T-helper 1 cell (primary cell): Measurements from ENCODE around the gene TSPAN7.
A peak's percentile ranks its signal among the peaks of the same experiment; 100 is the strongest.

Experiments used
- DNase-seq, 5 donors: peaks; one replicate each; pipeline ENCODE4 v3.0.0-alpha.2; 2012 to 2020

Gene TSPAN7

GRCh38 chrX:38649221-38649620 lies 87.9 kb downstream of the TSPAN7 start:
- DNase-seq, result no peak

DNA sequence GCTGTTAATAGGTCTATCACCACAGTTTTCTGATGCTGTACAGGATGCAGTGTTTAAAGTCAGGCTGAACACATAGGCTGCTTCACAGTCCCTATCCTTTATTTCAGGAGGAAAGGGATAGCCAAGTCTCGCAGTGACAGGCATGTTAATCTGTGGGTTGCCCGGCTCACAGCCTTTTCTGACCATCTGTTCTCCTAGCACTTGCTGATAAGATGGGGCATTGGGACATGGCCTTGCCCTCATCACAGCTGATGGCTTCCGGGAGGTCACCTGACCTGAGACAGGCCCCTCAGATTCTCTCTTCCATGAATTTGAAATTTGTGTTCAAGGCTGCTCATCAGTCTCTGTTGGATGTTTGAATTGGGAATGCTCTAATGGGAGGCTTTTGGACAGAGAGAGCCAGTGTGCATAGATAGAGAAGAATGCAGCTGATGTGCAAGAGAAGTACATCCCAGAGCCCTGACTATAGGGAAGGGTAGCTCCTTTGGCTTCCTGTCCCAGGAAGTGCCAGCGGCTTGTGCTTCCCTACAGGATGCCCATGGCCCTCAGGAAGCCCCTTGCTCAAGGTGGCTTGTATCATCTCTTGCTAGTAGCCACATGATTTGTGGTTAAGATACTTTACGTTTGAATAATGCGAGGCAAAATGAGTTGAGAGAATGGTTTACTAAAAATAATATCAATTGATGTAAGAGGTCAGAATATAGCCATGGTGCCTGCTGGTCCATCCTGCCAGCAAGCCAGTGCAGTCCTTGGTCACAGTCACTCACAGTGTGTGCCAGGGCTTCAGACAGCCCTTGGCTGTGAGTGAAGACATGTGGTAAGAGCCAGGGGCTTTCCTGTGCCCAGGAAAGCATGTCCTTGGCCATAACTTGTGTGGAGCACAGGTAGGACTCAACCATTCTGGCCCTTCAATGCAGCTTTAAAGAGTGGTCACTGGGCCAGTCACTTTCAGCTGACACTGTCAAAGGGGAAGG lies 88.6 kb downstream of the TSPAN7 start:
- DNase-seq, result no peak

DNA sequence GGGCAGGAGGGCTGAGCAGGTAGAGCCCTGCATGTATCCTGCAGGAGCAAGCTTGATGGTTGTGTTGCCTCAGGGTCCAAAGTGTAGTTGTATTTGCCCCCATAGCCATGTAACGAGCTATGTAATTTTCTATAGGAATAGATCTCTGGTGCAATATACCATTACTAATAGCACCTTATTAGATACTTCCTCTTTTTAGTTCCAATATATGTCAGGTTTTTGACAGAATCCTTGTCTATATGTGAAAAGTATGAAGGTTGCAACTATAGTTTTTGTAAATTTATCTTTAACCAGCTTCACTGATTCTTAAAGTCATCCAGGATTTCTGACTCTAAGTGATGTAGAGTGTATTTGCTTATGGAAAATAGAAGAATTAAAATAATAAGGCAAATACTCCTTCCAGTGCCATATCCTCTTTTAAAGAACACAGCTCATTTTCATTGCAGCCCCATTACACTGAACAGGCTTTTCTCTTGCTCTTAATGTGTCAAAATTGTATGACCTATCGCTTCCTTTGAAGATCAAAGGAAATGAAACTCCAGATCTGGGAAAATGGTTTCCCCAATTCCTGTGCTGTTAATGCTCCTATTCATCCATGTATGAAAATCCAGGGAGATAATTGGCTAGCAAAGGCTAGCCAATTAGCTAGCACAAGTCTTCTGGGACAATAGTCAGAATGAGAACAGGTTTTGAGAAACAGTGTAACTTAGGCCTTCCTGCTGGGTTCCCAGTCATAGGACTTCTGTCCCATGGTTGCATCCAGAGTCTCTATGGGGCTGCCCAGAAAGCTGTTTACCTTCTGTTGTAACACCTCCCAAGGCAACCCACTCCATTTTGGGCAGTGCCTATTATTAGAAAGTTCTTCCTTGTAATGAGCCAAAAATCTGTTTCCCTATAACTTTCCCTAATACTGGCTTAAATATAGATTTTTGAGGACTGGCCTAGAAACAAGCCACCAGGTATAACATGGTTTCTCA lies 90.6 kb downstream of the TSPAN7 start:
- no peak for DNase-seq

DNA sequence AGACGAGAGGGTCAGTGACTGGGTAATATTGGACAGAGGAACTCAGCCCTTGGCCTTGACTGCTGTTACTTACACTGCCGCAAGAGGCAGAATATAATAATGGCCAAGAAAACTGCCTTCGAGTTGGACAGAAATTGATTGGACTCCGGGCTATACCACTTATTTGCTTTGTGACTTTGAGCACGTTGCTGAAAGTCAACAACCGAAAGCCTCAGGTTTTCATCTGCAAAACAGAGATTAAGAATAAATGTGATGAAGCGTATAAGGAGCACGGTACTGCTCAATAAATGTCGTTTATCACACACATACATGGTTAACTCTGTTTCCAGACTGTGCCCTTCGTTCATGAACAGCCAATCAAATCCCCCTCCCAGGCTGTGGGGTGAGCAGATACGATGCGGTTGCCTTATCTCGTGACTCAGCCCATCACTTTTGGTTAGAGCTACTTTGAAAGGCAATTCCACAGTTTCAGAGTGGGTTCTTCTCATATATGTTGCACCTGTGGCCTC lies 91.6 kb downstream of the TSPAN7 start:
- DNase-seq, result no peak

DNA sequence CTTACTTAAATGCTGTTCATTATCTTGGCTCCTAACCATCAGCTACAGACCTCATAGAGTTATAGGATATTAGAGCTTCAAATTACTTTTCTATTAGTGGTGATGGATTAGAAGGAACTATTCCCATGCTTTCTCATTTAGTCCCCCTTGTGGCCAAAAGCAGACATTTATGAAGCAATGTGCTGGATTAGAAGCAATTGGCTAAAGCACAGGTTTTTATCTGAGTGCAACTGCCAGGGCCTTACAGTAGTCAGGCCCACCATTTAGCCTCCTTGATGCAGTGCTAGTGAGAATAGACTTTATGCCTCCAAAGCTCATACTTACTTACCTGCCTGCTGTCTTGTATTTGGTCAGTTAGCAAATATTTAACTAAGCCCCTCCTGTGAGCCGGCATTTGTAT lies 93.0 kb downstream of the TSPAN7 start:
- no peak for DNase-seq

- DNase-seq, result no peak
Observed at GRCh38 chrX:38656350-38656915, 95.1 kb downstream of the TSPAN7 start.

DNA sequence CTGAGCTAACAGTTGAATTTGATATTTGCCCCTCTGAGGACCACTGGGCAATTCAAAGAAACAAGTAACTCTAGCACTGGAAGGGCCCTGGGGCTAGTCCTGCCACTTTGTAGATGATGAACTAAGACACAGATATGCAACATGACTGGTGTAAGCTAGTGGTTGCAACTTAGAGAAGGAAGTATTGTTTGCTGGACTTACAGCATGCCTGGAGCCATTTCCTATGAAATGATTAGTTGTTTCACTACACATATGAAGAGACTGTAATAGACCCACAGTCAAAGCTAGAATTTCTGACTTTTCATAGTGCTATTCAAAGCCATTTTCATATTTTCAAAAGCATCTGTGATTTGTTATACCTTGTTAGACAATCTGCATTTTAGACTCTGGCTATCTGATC lies 96.2 kb downstream of the TSPAN7 start:
- peak in 1 of 5 donors; percentile 8 for DNase-seq

- DNase-seq, result no peak
Observed at GRCh38 chrX:38660395-38661102, 99.2 kb downstream of the TSPAN7 start.

- no peak for DNase-seq
Observed at GRCh38 chrX:38661103-38661441, 99.7 kb downstream of the TSPAN7 start.

GRCh38 chrX:38661561-38661960 lies 100.2 kb downstream of the TSPAN7 start:
- DNase-seq, result peak in 1 of 5 donors; percentile 30

GRCh38 chrX:38662640-38663039 lies 101.3 kb downstream of the TSPAN7 start:
- no peak for DNase-seq

GRCh38 chrX:38664285-38664684 lies 102.9 kb downstream of the TSPAN7 start:
- DNase-seq, result peak in 1 of 5 donors; percentile 13

DNA sequence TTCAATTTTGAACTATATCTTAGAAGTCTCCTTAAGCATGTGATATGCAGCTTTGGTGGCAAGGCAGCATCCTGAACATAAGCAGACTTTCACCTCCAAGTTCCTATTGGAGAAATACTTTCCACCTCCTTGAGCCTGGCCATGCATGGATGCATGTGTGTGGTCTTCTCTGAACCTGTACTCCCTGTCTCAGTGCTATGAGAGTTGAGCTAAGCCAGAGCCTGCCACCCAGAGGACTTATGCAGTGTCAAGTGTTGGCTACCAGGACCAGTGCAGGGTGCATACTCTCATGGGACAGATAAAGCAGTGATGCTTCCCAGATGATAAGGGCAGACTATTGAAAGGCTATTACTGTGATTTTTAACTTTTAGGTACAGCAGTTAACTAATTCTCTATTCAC lies 105.6 kb downstream of the TSPAN7 start:
- no peak for DNase-seq

DNA sequence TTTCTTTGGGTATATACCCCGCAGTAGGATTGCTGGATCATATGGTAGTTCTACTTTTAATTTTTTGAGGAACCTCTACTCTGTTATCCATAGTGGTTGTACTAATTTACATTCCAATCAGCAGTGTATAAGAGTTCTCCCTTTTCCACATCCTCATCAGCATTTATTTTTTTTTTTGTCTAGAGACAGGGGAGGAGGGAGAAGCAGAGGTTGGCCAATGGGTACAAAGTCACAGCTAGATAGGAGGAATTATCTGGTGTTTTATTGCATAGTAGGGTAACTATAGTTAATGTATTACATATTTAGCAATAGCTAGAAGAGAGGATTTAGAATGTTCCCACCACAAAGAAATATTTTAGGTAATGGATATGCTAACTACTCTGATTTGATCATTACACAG lies 107.4 kb downstream of the TSPAN7 start:
- no peak for DNase-seq

DNA sequence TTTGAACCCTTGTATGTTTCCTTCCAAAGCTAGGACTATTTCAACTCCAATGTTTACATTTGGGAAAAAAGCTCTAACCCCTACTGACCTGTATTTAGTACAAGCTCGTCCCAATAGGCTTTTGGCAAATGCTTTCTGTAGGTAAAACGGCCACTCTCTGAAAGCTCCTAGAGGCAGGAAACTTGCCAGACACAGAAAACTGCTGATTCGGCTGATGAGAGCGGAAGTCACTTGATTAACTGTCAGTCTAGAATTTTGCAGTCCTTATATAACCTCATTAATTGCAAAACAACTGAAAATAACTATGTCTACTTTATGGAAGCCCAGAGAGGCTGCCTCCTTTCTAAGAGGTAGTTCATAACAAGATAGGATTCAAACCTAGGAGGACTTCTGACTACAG lies 108.1 kb downstream of the TSPAN7 start:
- peak in 3 of 5 donors; percentile 1 to 16 (median 6) for DNase-seq

- DNase-seq, result no peak
Observed at GRCh38 chrX:38672646-38673045, 111.3 kb downstream of the TSPAN7 start.

- DNase-seq, result no peak
Observed at GRCh38 chrX:38675856-38676255, 114.5 kb downstream of the TSPAN7 start.

DNA sequence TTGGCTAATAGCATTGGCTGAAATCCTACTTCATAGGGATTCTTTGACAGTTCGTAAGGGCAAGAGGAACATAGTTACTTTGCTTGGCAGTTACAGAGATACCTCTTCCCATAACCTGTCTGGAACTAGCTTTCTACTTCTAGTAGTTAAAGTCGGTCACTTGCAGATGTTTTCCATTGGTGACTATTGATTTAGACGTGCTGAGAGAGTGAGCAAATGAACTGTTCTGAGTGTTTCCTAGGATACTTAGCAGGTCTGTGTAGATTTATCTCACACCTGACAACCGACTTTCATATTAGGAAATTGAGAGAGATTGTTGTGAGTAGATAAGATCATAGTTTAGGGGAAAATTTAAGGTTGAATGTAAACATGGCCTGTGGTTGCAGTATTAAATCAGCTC lies 116.8 kb downstream of the TSPAN7 start:
- DNase-seq, result no peak

DNA sequence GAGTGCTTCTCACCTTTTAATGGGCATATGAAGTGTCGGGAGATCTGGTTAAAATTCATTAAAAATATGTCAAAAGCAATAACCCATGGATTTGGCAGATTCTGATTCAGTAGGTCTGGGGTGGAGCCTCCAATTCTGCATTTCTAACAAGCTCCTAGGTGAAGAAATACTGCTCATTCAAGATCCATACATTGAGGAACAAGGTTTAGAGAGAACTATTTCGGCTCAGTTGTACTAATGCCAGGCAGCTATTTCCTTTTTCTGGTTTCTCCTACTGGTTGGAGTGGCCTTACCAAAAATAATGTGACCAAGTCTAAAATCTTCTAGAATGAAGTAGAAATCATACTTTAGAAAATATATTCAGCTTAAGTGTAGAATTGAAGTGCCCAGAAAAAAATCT lies 117.5 kb downstream of the TSPAN7 start:
- DNase-seq, result no peak

GRCh38 chrX:38679695-38680094 lies 118.4 kb downstream of the TSPAN7 start:
- no peak for DNase-seq

DNA sequence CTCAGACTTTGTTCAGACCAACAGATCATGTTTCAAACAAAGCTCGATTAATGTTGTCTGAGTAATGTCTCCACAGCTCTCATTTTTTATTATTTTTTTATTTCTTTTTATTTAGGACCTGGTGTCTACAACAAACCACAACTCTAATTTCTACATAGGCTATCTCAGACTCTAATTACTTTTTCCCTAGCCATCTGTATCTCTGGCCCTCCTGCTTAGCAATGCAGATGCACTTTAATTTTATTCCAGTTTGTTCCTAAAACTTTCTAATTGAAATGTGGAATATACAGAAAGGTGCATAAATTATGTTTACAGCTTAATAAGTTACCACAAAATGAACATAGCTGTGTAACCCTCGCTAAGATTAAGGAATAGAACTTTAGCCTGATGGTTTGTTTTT lies 120.8 kb downstream of the TSPAN7 start:
- DNase-seq, result no peak

GRCh38 chrX:38692961-38693360 lies 131.6 kb downstream of the TSPAN7 start:
- DNase-seq, result no peak
